Gastroesophageal sphincter (tissue), 4 donors: Measurements from ENCODE around the gene ZNF223. TPM values are rescaled to one million over a fixed set of nuclear protein-coding genes. Genes with fewer than 3 reads are reported as not detected.

Experiments used
- ATAC-seq: fragments of 150-250 bp; one replicate; pipeline ENCODE4 v1.9.1; 2016; ENCODE audit warnings: mild to moderate bottlenecking, moderate library complexity
- H3K27ac ChIP-seq, 4 donors: fragments of 200-600 bp; sonication (generic) in 3 of 4; 1 replicate in 3 of 4; 2 replicates in 1 of 4; pipeline ENCODE4 v1.5.1; 2016 to 2019
- H3K27me3 ChIP-seq: fragments of 200-600 bp; sonication (generic); one replicate; pipeline ENCODE4 v1.5.1; 2019
- H3K36me3 ChIP-seq, 2 donors: fragments of 200-600 bp; sonication (generic); one replicate each; pipeline ENCODE4 v1.5.1; 2019; ENCODE audit warnings: control low read depth in 1 of 2
- H3K4me1 ChIP-seq, 3 donors: fragments of 200-600 bp; sonication (generic); 1 replicate in 2 of 3; 2 replicates in 1 of 3; pipeline ENCODE4 v1.5.1; 2016 to 2019; ENCODE audit warnings: control low read depth in 2 of 3
- H3K4me3 ChIP-seq, 2 donors: fragments of 200-600 bp; sonication (generic); one replicate each; pipeline ENCODE4 v1.5.1; 2019; ENCODE audit warnings: mild to moderate bottlenecking in 1 of 2, moderate library complexity in 1 of 2
- H3K9me3 ChIP-seq, 3 donors: fragments of 200-600 bp; sonication (generic); one replicate each; pipeline ENCODE4 v1.5.1; 2017 to 2019; ENCODE audit warnings: control low read depth in 2 of 3
- EP300 ChIP-seq: sonication (generic); formaldehyde crosslinking; IDR thresholded peaks from one replicate; pipeline ENCODE4 v1.6.1; 2017; ENCODE audit warnings: antibody characterized with exemption, mild to moderate bottlenecking
- POLR2A ChIP-seq, 2 donors: fragments of 450-650 bp; IDR thresholded peaks; one replicate each; pipeline ENCODE4 v1.6.1; 2017; ENCODE audit warnings: antibody characterized with exemption in 2 of 2, mild to moderate bottlenecking in 2 of 2, moderate library complexity in 1 of 2
- POLR2AphosphoS5 ChIP-seq: sonication (generic); formaldehyde crosslinking; IDR thresholded peaks from one replicate; pipeline ENCODE4 v1.6.1; 2017; ENCODE audit warnings: antibody characterized with exemption
- WGBS, 2 donors: methylation state at CpG; one replicate each; pipeline ENCODE4 v1.1.5; 2018; ENCODE audit warnings: low coverage in 1 of 2; 5-methylcytosine and 5-hydroxymethylcytosine counted together
- small RNA-seq, 4 donors: library from RNA; depleted of rRNA; stranded (forward); fragments of <200 nt; gene quantifications; one replicate each; pipeline ENCODE3, GENCODE V24; 2016
- total RNA-seq, 4 donors: library from RNA; depleted of rRNA; stranded (reverse); fragments of >200 nt; gene quantifications; one replicate each; pipeline ENCODE4 v1.1.0, GENCODE V29; 2016
- TF ChIP-seq, protein P1 (sequence below), 4 experiments: fragments of 200-600 bp in 2 of 4; fragments of 450-650 bp in 2 of 4; sonication (generic) in 1 of 4; IDR thresholded peaks; one replicate each; pipeline ENCODE4 v1.5.1; 2017 to 2019; ENCODE audit warnings: antibody characterized with exemption in 4 of 4, mild to moderate bottlenecking in 2 of 4, moderate library complexity in 2 of 4

ZNF223 gene
- total RNA-seq, 4 donors from 2014 or later = 2.3 to 5.5 (median 4.4) TPM

- Histone ChIP-seq H3K4me3 (peak overlapping the region; percentile 67 to 83), H3K36me3 (peaks cover 0 to 36% of the 10 kb centered on the region in 2 donors), H3K27ac (peak overlapping the region; percentile 45 to 83 (median 80)), H3K9me3 (peaks cover 0 to 36% (median 6%) of the 10 kb centered on the region in 3 donors), H3K27me3 (no peaks in the 10 kb centered on the region), H3K4me1 (peaks cover 3 to 27% (median 6%) of the 10 kb centered on the region in 3 donors)
- TF ChIP-seq, protein P1, sequence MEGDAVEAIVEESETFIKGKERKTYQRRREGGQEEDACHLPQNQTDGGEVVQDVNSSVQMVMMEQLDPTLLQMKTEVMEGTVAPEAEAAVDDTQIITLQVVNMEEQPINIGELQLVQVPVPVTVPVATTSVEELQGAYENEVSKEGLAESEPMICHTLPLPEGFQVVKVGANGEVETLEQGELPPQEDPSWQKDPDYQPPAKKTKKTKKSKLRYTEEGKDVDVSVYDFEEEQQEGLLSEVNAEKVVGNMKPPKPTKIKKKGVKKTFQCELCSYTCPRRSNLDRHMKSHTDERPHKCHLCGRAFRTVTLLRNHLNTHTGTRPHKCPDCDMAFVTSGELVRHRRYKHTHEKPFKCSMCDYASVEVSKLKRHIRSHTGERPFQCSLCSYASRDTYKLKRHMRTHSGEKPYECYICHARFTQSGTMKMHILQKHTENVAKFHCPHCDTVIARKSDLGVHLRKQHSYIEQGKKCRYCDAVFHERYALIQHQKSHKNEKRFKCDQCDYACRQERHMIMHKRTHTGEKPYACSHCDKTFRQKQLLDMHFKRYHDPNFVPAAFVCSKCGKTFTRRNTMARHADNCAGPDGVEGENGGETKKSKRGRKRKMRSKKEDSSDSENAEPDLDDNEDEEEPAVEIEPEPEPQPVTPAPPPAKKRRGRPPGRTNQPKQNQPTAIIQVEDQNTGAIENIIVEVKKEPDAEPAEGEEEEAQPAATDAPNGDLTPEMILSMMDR (IDR thresholded peaks at IDR 0.05) = peak in 2 of 4 experiments; percentile 16 to 35
- TF ChIP-seq EP300 = no peak
- WGBS, 2 donors = 0% methylated on average over 4 to 11 of the region's 11 CpGs
- ATAC-seq = no peak
Measured at GRCh38 chr19:44112802-44113137, 60.9 kb downstream of the ZNF223 start.

- peak within 1 kb of the TSS; percentile 67 to 83 for H3K4me3 ChIP-seq
- peak; percentile 100 for ATAC-seq
- H3K27ac ChIP-seq = peak within 1 kb of the TSS; percentile 45 to 83 (median 80)
- H3K27me3 ChIP-seq = no peaks in the 10 kb centered on the region
- peaks cover 0 to 36% of the 10 kb centered on the region in 2 donors for H3K36me3 ChIP-seq
- peak; percentile 84 for TF ChIP-seq POLR2AphosphoS5
- TF ChIP-seq, protein P1 (IDR thresholded peaks at IDR 0.05) = no peak
- TF ChIP-seq POLR2A (IDR thresholded peaks at IDR 0.05) = no peak
- H3K4me1 ChIP-seq = peaks cover 3 to 27% (median 6%) of the 10 kb centered on the region in 3 donors
- 0 to 1% methylated on average over 7 to 19 of the region's 44 CpGs for WGBS, 2 donors
- H3K9me3 ChIP-seq = peaks cover 0 to 31% (median 3%) of the 10 kb centered on the region in 3 donors
Measured at GRCh38 chr19:44113138-44113783, 61.4 kb downstream of the ZNF223 start, which contains the start of gene ZNF225. TSS of gene ZNF225 (plus strand) at chr19:44113399. CDS start at chr19:44115828, 2,429 bp downstream.

- H3K27ac ChIP-seq = peak overlapping the region; percentile 44 to 83 (median 80)
- TF ChIP-seq POLR2A (IDR thresholded peaks at IDR 0.05) (no peak), POLR2AphosphoS5 (no peak), EP300 (no peak)
- TF ChIP-seq, protein P1 (IDR thresholded peaks at IDR 0.05) = no peak
- peaks cover 0 to 41% of the 10 kb centered on the region in 2 donors for H3K36me3 ChIP-seq
- peaks cover 3 to 27% (median 6%) of the 10 kb centered on the region in 3 donors for H3K4me1 ChIP-seq
- WGBS, 2 donors = 3 to 13% methylated on average over 6 to 13 of the region's 18 CpGs
- no peaks in the 10 kb centered on the region for H3K27me3 ChIP-seq
- peaks cover 0 to 24% (median 2%) of the 10 kb centered on the region in 3 donors for H3K9me3 ChIP-seq
- ATAC-seq = no peak
- peak overlapping the region; percentile 67 to 83 for H3K4me3 ChIP-seq
Measured at GRCh38 chr19:44113784-44114390, 62.1 kb downstream of the ZNF223 start.

Small RNAs within 50 kb of the gene (small RNA-seq; reads per million reads assigned to genes)
- 0 reads per million in 4 donors for gene RNU6-902P

Other genes with a start within 250 kb of the ZNF223 start
- gene LYPD5, start 249.6 kb upstream of the ZNF223 start, total RNA-seq = 1 to 10 TPM; 3.1 to 9.8 (median 5.2) TPM
- gene ZNF283, start 224.7 kb upstream of the ZNF223 start, total RNA-seq = 10 to 100 TPM in 3 of 4 donors, 1 to 10 TPM in 1; 9.6 to 11.4 (median 10.5) TPM
- gene ZNF404, start 168.1 kb upstream of the ZNF223 start, total RNA-seq = 1 to 10 TPM; 2.3 to 5.0 (median 3.9) TPM
- 10 to 100 TPM in 3 of 4 donors, 1 to 10 TPM in 1; 9.7 to 16.7 (median 12.0) TPM for gene ZNF45, start 116.8 kb upstream of the ZNF223 start, total RNA-seq
- 10 to 100 TPM in 1 of 4 donors, 1 to 10 TPM in 3; 4.2 to 14.3 (median 6.2) TPM for gene ZNF221, start 100.8 kb upstream of the ZNF223 start, total RNA-seq
- gene ZNF155, start 67.8 kb upstream of the ZNF223 start, total RNA-seq = 1 to 10 TPM; 6.2 to 6.9 (median 6.4) TPM
- gene ZNF230, start 49.1 kb upstream of the ZNF223 start, total RNA-seq = 1 to 10 TPM; 2.8 to 6.1 (median 3.7) TPM
- gene ZNF222, start 26.7 kb upstream of the ZNF223 start, total RNA-seq = 1 to 10 TPM; 2.0 to 4.9 (median 2.5) TPM
- 1 to 10 TPM; 2.0 to 2.5 (median 2.4) TPM for gene ZNF284, start 20.1 kb downstream of the ZNF223 start, total RNA-seq
- 10 to 100 TPM; 12.5 to 33.0 (median 16.8) TPM for gene ZNF224, start 42.3 kb downstream of the ZNF223 start, total RNA-seq
- gene ZNF225, start 61.4 kb downstream of the ZNF223 start, total RNA-seq = 1 to 10 TPM; 4.3 to 4.5 (median 4.4) TPM
- gene ZNF234, start 89.5 kb downstream of the ZNF223 start, total RNA-seq = 1 to 10 TPM; 6.7 to 9.3 (median 7.1) TPM
- 10 to 100 TPM; 14.7 to 28.2 (median 20.5) TPM for gene ZNF226, start 113.1 kb downstream of the ZNF223 start, total RNA-seq
- gene ZNF227, start 160.5 kb downstream of the ZNF223 start, total RNA-seq = 10 to 100 TPM; 10.6 to 19.3 (median 14.7) TPM
- 1 to 10 TPM in 3 of 4 donors, under 1 TPM in 1; 0.37 to 1.9 (median 1.4) TPM for gene ZNF233, start 207.8 kb downstream of the ZNF223 start, total RNA-seq